Hematopoietic multipotent progenitor cell treated with erythropoietin and hydrocortisone succinate and interleukin-3 and kit ligand, for 6 days (in vitro differentiated cells): Measurements from ENCODE around the gene TAP2.
"Not testable (repeated sequence)": the region's sequence is repeated elsewhere in the genome, so short reads cannot be mapped to it uniquely, and the experiment has no call there.

ENCODE experiments used
- DNase-seq: peaks from one replicate; pipeline ENCODE4 v3.0.0-alpha.2; 2015

TAP2 gene

GRCh38 chr6:32838114-32838958 is at the start of gene TAP2:
Gene TAP2, minus strand, starts transcription at chr6:32838739. Its CDS starts 506 bp downstream, at chr6:32838233.
- DNase-seq, result peak; percentile 96

GRCh38 chr6:32887616-32888015 is 49.1 kb upstream of the TAP2 start:
- no peak for DNase-seq

GRCh38 chr6:32886681-32887383 is 48.3 kb upstream of the TAP2 start:
- DNase-seq, result no peak

GRCh38 chr6:32885698-32886286 is 47.3 kb upstream of the TAP2 start:
- DNase-seq, result peak; percentile 94

GRCh38 chr6:32883789-32884188 is 45.2 kb upstream of the TAP2 start:
- DNase-seq, result no peak

GRCh38 chr6:32882879-32883250 is 44.3 kb upstream of the TAP2 start:
- DNase-seq, result no peak

- DNase-seq, result not testable (repeated sequence)
These were observed 42.4 kb upstream of the TAP2 start for GRCh38 chr6:32880962-32881361.

- DNase-seq, result no peak
These were observed 41.2 kb upstream of the TAP2 start for GRCh38 chr6:32879691-32880090.

- no peak for DNase-seq
These were observed 38.1 kb upstream of the TAP2 start for GRCh38 chr6:32876603-32877002.

GRCh38 chr6:32873947-32874346 is 35.4 kb upstream of the TAP2 start:
- DNase-seq, result not testable (repeated sequence)

- DNase-seq, result peak; percentile 91
These were observed 29.8 kb upstream of the TAP2 start for GRCh38 chr6:32868257-32868788.

- DNase-seq, result peak; percentile 26
These were observed 29.2 kb upstream of the TAP2 start for GRCh38 chr6:32867554-32868256.

- DNase-seq, result peak; percentile 18
These were observed 28.5 kb upstream of the TAP2 start for GRCh38 chr6:32867022-32867477.

- DNase-seq, result no peak
These were observed 27.3 kb upstream of the TAP2 start for GRCh38 chr6:32865724-32866443.

- no peak for DNase-seq
These were observed 24.2 kb upstream of the TAP2 start for GRCh38 chr6:32862725-32863124.

GRCh38 chr6:32860674-32861073 is 22.1 kb upstream of the TAP2 start:
- DNase-seq, result no peak

- no peak for DNase-seq
These were observed 19.7 kb upstream of the TAP2 start for GRCh38 chr6:32858194-32858593.

GRCh38 chr6:32857156-32857891 is 18.8 kb upstream of the TAP2 start:
- peak; percentile 83 for DNase-seq

GRCh38 chr6:32855467-32856174 is 17.1 kb upstream of the TAP2 start:
- no peak for DNase-seq

- peak; percentile 63 for DNase-seq
These were observed 16.0 kb upstream of the TAP2 start for GRCh38 chr6:32854376-32855178.
